Cardiac fibroblast (primary cell): ENCODE measurements around the gene EMC10.
A peak's percentile ranks its signal among the peaks of the same experiment; 100 is the strongest.

Experiments
- DNase-seq, 2 donors: peaks; one replicate each; pipeline versions ENCODE4 v3.0.0 to v3.0.0-alpha.2; 2010; ENCODE audit warnings: low read depth in 2 of 2
- H3K4me3 ChIP-seq, 2 donors: replicated peaks in 1 of 2; 1 replicate in 1 of 2; 2 replicates in 1 of 2; pipeline ENCODE4 v1.5.1; 2011; ENCODE audit warnings: low read depth in 2 of 2, low read length in 2 of 2, mild to moderate bottlenecking in 2 of 2, moderate library complexity in 1 of 2
- CTCF ChIP-seq: IDR thresholded peaks from one replicate; pipeline ENCODE4 v1.5.1; 2011; ENCODE audit warnings: low read depth, mild to moderate bottlenecking, low read length, inconsistent platforms

EMC10 gene

GRCh38 chr19:50461066-50461875 lies 15.0 kb upstream of the EMC10 start:
- peak; percentile 86 for TF ChIP-seq CTCF
- DNase-seq, result peak; percentile 77 to 78
- no peak overlapping the region for H3K4me3 ChIP-seq

GRCh38 chr19:50462970-50463369 lies 13.3 kb upstream of the EMC10 start:
- no peak overlapping the region for H3K4me3 ChIP-seq
- TF ChIP-seq CTCF, result no peak
- DNase-seq, result no peak

DNA sequence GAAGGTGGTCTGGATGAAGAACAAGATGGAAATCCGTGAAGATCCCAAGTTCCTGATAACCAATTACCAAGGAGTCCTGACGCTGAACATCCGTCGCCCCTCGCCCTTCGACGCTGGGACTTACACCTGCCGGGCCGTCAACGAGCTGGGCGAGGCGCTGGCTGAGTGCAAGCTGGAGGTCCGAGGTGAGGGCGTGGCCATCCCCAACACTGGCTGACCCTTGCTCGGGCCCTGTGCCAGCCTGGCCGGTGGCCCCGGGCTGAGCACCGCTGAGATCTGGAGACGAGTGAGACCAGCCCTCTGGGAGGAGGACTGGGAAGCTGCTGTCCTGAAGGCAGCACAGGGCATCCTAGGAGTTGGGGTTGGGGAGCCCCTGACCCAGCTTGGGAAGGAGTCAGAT lies 12.0 kb upstream of the EMC10 start:
- no peak overlapping the region for H3K4me3 ChIP-seq
- TF ChIP-seq CTCF, result no peak
- no peak for DNase-seq

DNA sequence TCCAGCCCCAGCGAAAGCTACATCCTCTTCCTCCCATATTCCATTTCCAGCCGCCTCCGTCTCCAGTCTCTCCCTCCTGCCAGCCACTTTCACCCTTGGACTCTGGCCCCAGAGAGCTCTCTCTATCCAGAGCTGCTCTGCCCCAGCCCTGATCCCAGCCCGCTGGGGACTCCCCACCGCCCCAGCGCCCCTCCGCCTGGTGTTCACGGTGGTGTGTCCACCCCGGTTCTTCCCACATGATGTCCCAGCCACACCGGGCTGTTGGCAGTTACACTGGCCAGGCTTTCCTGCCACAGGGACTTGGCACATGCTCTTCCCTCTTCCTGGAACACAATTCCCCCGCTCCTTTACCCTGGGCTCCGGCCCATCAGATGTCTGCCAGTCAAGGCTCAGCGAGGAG lies 11.3 kb upstream of the EMC10 start:
- no peak for TF ChIP-seq CTCF
- H3K4me3 ChIP-seq, result no peak overlapping the region
- no peak for DNase-seq

DNA sequence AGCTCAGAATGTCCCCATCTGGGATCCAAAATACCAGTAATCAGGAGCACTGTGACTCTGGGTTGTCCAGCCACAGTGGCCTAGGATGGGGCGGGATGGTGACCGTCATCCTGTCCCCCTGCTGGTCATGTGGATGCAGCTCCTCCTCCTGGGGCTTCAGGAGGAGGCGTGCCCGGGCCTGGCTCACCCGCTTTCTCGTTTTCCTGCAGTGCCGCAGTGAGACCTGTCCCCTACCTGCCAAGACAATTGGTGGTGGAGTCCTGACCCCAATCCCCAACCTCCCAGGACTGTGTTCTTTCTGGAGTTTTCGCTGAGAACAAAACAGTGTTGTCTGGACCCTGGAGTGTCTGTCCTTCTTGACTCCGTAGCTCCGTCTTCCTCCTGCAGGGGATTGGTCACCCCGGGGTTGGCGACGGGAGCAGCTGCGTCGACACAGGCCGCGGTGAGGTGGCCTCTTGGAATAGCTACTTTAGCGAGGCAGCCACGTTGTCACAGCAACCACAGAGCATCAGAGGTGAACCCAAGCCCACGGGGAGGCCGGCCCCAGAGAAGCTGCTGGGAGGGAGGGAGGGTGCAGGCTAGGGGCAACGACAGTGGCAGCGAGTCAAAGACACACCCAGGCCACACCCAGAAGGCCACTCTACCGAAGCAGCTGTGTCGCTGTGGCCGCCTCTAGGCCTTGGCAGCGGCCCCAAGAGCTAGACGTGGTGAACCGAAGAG lies 10.2 kb upstream of the EMC10 start:
- DNase-seq, result no peak

GRCh38 chr19:50466706-50467039 lies 9.6 kb upstream of the EMC10 start:
- TF ChIP-seq CTCF, result no peak
- DNase-seq, result no peak
- H3K4me3 ChIP-seq, result no peak overlapping the region

More for the DNA sequence above, 10.2 kb upstream of the EMC10 start:
- peak; percentile 24 for TF ChIP-seq CTCF
- H3K4me3 ChIP-seq, result no peak overlapping the region
